LNCAP (cell line): ENCODE data around the gene PPP1R2.

ENCODE experiments used
- TF ChIP-seq, protein P1 (sequence below): fragments of 450-650 bp; IDR thresholded peaks from 2 replicates; pipeline ENCODE4 v1.5.1; 2017; ENCODE audit warnings: mild to moderate bottlenecking

The PPP1R2 gene

DNA sequence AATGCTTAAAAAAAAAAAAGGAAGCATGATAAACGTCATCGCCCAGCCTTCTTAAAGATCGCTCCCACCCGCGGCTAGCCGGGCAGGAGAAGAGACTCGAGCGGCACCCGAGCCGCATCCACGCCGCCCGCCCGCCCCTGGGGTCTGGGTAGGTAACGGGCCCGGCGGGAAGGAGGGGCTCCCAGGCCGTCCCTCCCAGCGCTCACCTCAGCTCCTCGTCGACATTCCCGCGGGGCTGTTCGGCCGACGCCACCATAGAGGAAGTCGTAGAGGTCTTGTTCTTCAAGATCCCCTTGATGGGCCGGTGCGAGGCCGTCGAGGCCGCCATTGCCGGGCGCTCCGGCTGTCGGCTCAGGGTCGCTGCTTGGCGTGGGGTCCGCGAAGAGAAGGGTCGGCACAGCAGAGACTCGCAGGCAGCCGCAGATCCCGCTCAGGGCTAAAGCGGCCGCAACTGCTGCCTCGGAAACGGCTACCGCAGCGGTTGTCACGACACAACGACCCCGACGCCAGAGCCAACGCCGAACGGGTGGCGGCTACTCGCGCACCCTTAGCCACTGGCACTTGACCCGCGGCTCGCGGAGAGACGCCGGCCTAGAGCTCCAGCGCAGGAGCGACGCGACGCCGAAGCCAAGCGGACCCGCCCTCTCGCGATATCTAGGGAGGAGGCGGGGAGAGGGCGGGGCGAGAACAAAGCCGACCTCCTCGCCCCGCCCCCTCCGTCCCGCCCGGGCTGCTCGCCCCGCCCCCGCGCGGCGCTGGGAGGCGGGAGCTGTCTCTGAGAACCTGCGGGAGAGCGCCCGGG is at the start of gene PPP1R2:
TSS of gene PPP1R2 (minus strand) at position 628 of the 802 bp plus-strand sequence. CDS start at position 328, 300 bp downstream.
- TF ChIP-seq, protein P1, sequence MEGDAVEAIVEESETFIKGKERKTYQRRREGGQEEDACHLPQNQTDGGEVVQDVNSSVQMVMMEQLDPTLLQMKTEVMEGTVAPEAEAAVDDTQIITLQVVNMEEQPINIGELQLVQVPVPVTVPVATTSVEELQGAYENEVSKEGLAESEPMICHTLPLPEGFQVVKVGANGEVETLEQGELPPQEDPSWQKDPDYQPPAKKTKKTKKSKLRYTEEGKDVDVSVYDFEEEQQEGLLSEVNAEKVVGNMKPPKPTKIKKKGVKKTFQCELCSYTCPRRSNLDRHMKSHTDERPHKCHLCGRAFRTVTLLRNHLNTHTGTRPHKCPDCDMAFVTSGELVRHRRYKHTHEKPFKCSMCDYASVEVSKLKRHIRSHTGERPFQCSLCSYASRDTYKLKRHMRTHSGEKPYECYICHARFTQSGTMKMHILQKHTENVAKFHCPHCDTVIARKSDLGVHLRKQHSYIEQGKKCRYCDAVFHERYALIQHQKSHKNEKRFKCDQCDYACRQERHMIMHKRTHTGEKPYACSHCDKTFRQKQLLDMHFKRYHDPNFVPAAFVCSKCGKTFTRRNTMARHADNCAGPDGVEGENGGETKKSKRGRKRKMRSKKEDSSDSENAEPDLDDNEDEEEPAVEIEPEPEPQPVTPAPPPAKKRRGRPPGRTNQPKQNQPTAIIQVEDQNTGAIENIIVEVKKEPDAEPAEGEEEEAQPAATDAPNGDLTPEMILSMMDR, result no peak

DNA sequence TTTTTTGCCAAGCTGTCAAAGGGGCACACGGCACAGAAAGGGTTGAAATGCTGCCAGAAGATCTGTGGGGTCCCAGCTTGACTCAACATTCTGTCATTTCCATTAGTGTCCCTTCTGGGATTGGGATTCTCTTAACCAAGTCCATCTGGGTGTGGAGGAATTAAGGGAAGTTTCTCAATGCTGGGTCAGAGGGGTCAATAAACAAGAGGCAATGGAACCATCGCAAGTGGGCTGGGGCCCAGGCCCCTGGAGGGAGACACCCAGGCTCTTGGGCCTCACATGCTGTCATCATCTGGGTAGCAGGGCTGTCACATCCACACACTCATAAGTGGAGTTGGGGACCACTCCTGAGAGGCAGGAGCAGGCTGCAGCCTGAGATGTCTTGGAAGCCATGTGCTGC is 48.7 kb upstream of the PPP1R2 start:
- TF ChIP-seq, protein P1, result no peak

DNA sequence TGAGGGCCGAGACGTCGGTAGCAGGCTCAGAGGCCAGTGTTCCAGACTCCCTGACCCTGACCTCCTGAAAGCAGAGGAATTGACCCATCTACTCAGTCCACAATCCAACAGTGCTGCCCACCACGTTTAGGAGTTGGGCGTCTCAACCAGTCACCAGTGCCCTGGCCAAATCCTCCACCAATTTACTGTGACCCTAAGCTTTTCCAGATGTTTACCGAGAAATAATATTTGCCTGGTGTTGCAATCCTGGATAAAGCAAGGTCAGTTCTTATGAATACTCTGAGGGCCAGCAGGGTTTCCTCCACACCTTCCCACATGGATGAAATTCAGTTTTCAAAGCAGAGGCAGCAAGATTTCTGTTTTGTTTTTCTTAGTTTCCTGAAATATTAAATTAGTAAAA is 48.1 kb upstream of the PPP1R2 start:
- TF ChIP-seq, protein P1, result no peak

DNA sequence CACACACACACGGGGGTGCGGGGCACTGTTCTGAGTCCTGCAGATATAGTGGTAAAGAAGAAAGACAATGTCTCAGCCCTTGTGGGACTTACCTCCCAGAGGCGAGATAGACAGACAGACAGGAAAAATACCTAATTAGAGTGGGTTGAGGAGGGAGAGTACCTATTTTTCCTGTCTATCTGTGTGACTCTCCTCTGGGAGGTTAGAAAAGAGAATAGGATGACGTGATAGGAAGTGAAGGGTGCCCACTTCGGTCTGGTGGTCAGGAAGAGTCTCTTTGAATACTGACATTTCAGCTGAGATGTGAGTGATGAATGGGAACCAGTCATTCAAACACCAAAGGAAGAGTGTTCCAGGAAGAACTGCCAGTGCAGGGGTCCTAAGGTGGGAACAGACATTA is 44.7 kb upstream of the PPP1R2 start:
- TF ChIP-seq, protein P1, result no peak

DNA sequence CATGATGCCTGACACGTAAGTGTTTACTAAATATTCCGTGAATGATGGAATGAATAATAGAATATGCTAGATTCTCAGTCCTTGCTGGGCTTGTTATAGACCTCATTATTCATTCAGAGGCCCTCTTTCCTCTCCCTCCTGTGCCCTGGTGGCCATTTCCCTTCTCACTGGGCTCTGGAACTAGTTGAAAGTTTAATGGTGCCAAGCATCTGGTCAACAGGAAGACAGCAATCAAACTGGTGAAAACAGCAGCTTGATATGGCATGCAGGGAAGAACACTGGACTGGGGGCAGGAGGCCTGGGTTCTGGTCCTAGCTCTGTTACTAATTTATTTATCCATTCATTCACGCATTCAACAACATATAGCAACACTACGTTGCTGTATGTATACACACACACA is 44.3 kb upstream of the PPP1R2 start:
- TF ChIP-seq, protein P1, result no peak

DNA sequence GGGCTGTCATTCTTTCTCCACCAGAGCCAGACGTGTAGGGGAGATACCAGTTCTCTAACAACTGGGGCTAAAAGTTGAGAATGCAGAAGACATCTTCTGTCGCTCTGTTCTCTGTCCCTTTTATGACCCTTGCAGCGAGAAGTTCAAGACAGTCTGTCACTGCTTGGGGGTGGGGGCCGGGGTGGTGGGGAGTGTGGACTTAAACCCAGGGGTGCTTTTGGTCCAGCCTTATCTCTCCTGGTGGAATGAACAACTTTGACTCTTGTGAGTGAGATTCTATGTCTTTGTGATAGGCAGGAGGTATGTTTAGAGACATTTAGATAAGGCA is 41.4 kb upstream of the PPP1R2 start:
- TF ChIP-seq, protein P1, result no peak

DNA sequence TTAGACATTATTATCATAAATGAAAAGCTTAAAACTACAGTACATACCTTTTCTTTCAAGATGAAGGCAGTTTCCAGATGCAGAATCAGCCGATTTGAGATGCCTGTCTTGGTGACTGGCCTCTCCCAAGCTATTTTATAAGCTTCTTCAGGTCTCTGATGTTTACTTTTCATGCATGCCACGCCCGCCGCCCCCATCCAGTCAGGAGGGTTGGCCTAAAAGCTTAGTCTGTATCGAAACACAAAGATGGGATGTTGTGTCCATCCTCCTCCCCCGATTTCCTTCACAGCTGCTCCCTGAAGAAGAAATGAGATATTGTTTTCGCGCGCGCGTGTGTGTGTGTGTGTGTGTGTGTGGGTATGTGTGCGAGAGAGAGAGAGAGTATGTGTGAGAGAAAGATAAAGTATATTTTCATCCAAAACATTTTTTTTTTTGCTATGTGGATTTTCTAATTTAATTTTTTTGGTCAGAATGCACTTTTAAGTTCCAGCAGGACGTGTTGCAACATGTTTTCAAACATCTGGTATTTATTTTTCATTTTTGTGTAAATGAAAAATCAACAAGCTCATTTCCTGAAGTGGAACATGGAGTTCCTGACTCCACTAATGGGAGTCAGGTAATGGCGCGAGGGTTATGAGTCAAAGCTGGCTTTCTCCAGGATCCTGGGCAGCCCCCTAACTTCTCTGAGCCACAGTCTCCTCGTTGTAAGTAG is 40.9 kb upstream of the PPP1R2 start, which contains the start of gene APOD:
TSS of gene APOD (minus strand) at position 110 of the 712 bp plus-strand sequence. CDS start 4,479 bp downstream, outside the sequence.
- TF ChIP-seq, protein P1, result no peak
